SKM-1 (cell line): ENCODE measurements around the gene USP47.

Experiments used
- DNase-seq: peaks from one replicate; lab custom pipeline; 2025; ENCODE audit not compliant: unreplicated experiment; lab: John Stamatoyannopoulos, UW

USP47 gene

GRCh38 chr11:11996321-11997048 lies 154.7 kb downstream of the USP47 start:
- DNase-seq: no peak

DNA sequence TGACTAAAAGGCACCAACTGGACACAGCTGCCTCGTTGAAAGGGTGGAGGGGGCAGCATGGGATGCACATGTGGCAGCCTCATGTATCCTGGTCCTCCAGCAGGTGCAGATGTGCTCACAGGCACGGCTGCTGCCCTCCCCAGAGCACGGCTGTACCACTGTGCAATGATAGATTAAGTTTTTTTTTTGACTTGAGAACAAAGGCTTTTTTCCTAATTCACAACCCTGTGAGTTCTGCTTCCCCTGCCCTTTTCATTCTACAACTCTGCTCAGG lies 155.2 kb downstream of the USP47 start:
- no peak for DNase-seq

GRCh38 chr11:11998091-11998781 lies 156.5 kb downstream of the USP47 start:
- DNase-seq: no peak

DNA sequence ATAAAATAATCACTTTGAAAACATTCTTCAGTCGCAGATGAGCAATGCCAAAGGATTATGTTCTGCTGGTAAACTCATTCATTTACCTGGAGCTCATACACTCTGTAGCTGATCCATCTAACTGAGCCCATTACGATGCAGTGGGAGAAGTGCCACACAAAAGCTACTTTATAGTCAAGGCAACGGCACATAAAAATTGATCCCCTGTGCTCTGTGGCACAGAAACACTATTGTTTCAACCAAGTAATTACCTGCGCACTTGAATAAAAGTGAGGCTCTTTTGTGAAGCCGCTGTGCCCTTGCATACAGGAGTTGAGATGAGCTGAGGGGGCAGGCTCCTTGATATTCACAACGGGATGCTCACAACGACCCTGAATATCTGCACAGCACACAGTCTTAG lies 159.4 kb downstream of the USP47 start:
- DNase-seq: no peak

GRCh38 chr11:12003336-12003735 lies 161.6 kb downstream of the USP47 start:
- no peak for DNase-seq

GRCh38 chr11:12003815-12004214 lies 162.0 kb downstream of the USP47 start:
- DNase-seq: no peak

- DNase-seq: no peak
Measured at GRCh38 chr11:12005061-12005460, 163.3 kb downstream of the USP47 start.

GRCh38 chr11:12005476-12005875 lies 163.7 kb downstream of the USP47 start:
- no peak for DNase-seq

DNA sequence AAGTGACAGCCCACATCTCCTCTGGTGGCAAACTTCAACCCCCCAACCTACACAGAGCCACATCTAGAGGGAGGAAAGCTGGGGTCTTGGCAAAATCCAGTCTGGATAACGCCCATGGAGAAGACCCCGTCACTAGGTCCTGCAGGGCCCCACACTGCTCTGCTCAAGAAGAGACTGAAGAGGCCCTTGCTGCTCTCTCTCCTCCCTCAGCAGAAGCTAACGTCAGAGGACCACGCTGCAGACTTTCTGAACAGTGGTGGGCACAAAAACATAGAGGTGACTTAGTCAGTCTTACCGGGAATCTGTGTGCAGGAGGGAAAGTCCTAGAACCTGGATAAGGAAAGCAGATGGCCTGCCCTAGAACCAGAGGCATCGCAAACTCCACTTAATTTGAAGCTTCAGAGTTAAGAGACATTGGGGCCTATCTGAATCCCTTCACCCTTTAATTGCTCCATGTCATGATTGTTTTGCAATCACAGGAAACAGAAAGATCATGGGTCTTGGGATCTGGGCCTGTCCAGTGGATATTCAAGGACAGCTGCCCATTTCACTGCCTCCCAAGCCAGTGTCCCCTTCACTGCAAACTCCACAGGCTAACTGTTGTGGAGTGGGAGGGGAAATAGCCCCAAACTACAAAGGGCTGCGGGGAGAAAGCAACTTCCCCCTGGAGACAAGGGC lies 164.9 kb downstream of the USP47 start:
- no peak for DNase-seq

- DNase-seq: no peak
Measured at GRCh38 chr11:12007230-12007593, 165.4 kb downstream of the USP47 start.

- DNase-seq: no peak
Measured at GRCh38 chr11:12007769-12008737, 166.3 kb downstream of the USP47 start, which contains the start of gene DKK3. DKK3 (minus strand) TSS chr11:12008626; CDS start chr11:12008582, 44 bp downstream.
